GM23338 (cell line): Measurements from ENCODE around the gene GM2A. TPM values are rescaled to one million over a fixed set of nuclear protein-coding genes. Genes with fewer than 3 reads are reported as not detected.

Experiments
- ATAC-seq: fragments of 200-7000 bp; cut with Tn5 transposase; 3 replicates; pipeline ENCODE4 v1.9.1; 2020
- DNase-seq: peaks from one replicate; pipeline ENCODE4 v3.0.0-alpha.2; 2015; ENCODE audit warnings: low spot score
- H2AFZ ChIP-seq: fragments of 200-600 bp; sonication (generic); 2 replicates; pipeline ENCODE4 v1.8.0; 2016; ENCODE audit warnings: antibody characterized with exemption, mild to moderate bottlenecking, moderate library complexity
- H3F3A ChIP-seq: fragments of 200-600 bp; sonication (generic); replicated peaks from 2 replicates; pipeline ENCODE4 v1.8.0; 2017; ENCODE audit warnings: antibody characterized with exemption, mixed run types, low read depth
- H3K27ac ChIP-seq: fragments of 200-600 bp; sonication (generic); 2 replicates; pipeline ENCODE4 v1.6.1; 2016; ENCODE audit warnings: low read depth
- H3K27me3 ChIP-seq: fragments of 200-600 bp; sonication (generic); 2 replicates; pipeline ENCODE4 v1.8.0; 2016; ENCODE audit warnings: mild to moderate bottlenecking, mixed run types, moderate library complexity; ENCODE audit not compliant: insufficient read depth
- H3K36me3 ChIP-seq: fragments of 200-600 bp; sonication (generic); 2 replicates; pipeline ENCODE4 v1.8.0; 2016; ENCODE audit warnings: mild to moderate bottlenecking; ENCODE audit not compliant: insufficient read depth
- H3K4me1 ChIP-seq: fragments of 200-600 bp; sonication (generic); 2 replicates; pipeline ENCODE4 v1.8.0; 2016; ENCODE audit warnings: mild to moderate bottlenecking, moderate library complexity; ENCODE audit not compliant: insufficient read depth
- H3K4me2 ChIP-seq: fragments of 200-600 bp; sonication (generic); 2 replicates; pipeline ENCODE4 v1.7.1; 2017; ENCODE audit warnings: mixed run types
- H3K4me3 ChIP-seq: fragments of 200-600 bp; sonication (generic); 2 replicates; pipeline ENCODE4 v1.6.1; 2016; ENCODE audit warnings: mixed run types
- H3K79me2 ChIP-seq: fragments of 200-600 bp; sonication (generic); replicated peaks from 2 replicates; pipeline ENCODE4 v1.8.0; 2017; ENCODE audit warnings: mild to moderate bottlenecking; ENCODE audit not compliant: insufficient read depth
- H3K9me2 ChIP-seq: fragments of 200-600 bp; sonication (generic); 2 replicates; pipeline ENCODE4 v1.8.0; 2017; ENCODE audit not compliant: insufficient read depth
- H4K20me1 ChIP-seq: fragments of 200-600 bp; sonication (generic); replicated peaks from 2 replicates; pipeline ENCODE4 v1.8.0; 2017; ENCODE audit warnings: mild to moderate bottlenecking; ENCODE audit not compliant: insufficient read depth
- H3K27ac Mint-ChIP-seq: 2 replicates; pipeline ENCODE4 v1.8.0; 2020; ENCODE audit warnings: inconsistent platforms, mild to moderate bottlenecking, moderate library complexity, mixed read lengths
- H3K27me3 Mint-ChIP-seq: 3 replicates; pipeline ENCODE4 v1.8.0; 2022; ENCODE audit warnings: low read depth, mild to moderate bottlenecking, moderate library complexity, mixed read lengths, inconsistent platforms; ENCODE audit not compliant: insufficient read depth, poor library complexity
- H3K36me3 Mint-ChIP-seq: 3 replicates; pipeline ENCODE4 v1.8.0; 2021; ENCODE audit warnings: low read depth, mild to moderate bottlenecking, inconsistent platforms, moderate library complexity, mixed read lengths
- H3K4me1 Mint-ChIP-seq: 3 replicates; pipeline ENCODE4 v1.8.0; 2020; ENCODE audit warnings: mild to moderate bottlenecking, inconsistent platforms, mixed read lengths
- H3K4me3 Mint-ChIP-seq: 3 replicates; pipeline ENCODE4 v1.8.0; 2021; ENCODE audit warnings: moderate library complexity, mild to moderate bottlenecking, inconsistent platforms, mixed read lengths
- H3K9me3 Mint-ChIP-seq: 3 replicates; pipeline ENCODE4 v1.8.0; 2020; ENCODE audit warnings: moderate library complexity, mild to moderate bottlenecking, inconsistent platforms, mixed read lengths
- CREB1 ChIP-seq: fragments of 250-450 bp; sonication (Bioruptor Pico); IDR thresholded peaks from 2 replicates; pipeline ENCODE4 v1.5.0; 2020; ENCODE audit warnings: low read depth, mild to moderate bottlenecking, moderate library complexity
- EZH2 ChIP-seq: fragments of 200-600 bp; sonication (generic); IDR thresholded peaks from one replicate; pipeline ENCODE4 v1.8.0; 2017; ENCODE audit warnings: antibody characterized with exemption, mild to moderate bottlenecking, low read depth; ENCODE audit not compliant: unreplicated experiment
- EZH2phosphoT487 ChIP-seq: fragments of 200-600 bp; sonication (generic); IDR thresholded peaks from one replicate; pipeline ENCODE4 v1.8.1; 2018; ENCODE audit warnings: antibody characterized with exemption; ENCODE audit not compliant: unreplicated experiment
- JUNB ChIP-seq: IDR thresholded peaks from one replicate; pipeline ENCODE4 v1.6.1; 2016; ENCODE audit warnings: antibody characterized with exemption; ENCODE audit not compliant: unreplicated experiment
- NANOG ChIP-seq: IDR thresholded peaks from 2 replicates; pipeline ENCODE4 v1.6.1; 2016; ENCODE audit warnings: antibody characterized with exemption, borderline replicate concordance
- POLR2AphosphoS5 ChIP-seq: IDR thresholded peaks from 2 replicates; pipeline ENCODE4 v1.6.1; 2016; ENCODE audit warnings: antibody characterized with exemption, low read depth
- STAT1 ChIP-seq: IDR thresholded peaks from one replicate; pipeline ENCODE4 v1.6.1; 2016; ENCODE audit warnings: antibody characterized with exemption; ENCODE audit not compliant: unreplicated experiment
- ZNF114 ChIP-seq: fragments of 250-450 bp; sonication (Bioruptor Pico); IDR thresholded peaks from 2 replicates; pipeline ENCODE4 v1.5.0; 2020; ENCODE audit warnings: mild to moderate bottlenecking, moderate library complexity
- ZNF331 ChIP-seq: fragments of 250-450 bp; sonication (Bioruptor Pico); IDR thresholded peaks from 2 replicates; pipeline ENCODE4 v1.5.0; 2020; ENCODE audit warnings: low read depth, mild to moderate bottlenecking, moderate library complexity
- polyA plus RNA-seq: library from polyadenylated mRNA; unstranded; fragments of >200 nt; fragmentation: Nextera tagmentation; extraction: Ambion mirVana; gene quantifications from 2 replicates; pipeline ENCODE4 v1.2.1, GENCODE V29; 2016
- total RNA-seq: library from RNA; depleted of rRNA; stranded (reverse); fragments of >200 nt; shearing (Covaris generic); gene quantifications from 2 replicates; pipeline ENCODE4 v1.2.3, GENCODE V29; 2014
- TF ChIP-seq, protein P1 (sequence below): fragments of 250-450 bp; sonication (Bioruptor Pico); IDR thresholded peaks from 2 replicates; pipeline ENCODE4 v1.5.0; 2020; ENCODE audit warnings: mild to moderate bottlenecking, moderate library complexity
- TF ChIP-seq, protein P2 (sequence below): IDR thresholded peaks from one replicate; pipeline ENCODE4 v1.6.1; 2018; ENCODE audit warnings: antibody characterized with exemption; ENCODE audit not compliant: unreplicated experiment
- TF ChIP-seq, protein P3 (sequence below): IDR thresholded peaks from 2 replicates; pipeline ENCODE4 v1.6.1; 2016; ENCODE audit warnings: antibody characterized with exemption
- TF ChIP-seq, protein P4 (sequence below), 2 experiments: fragments of 200-600 bp in 1 of 2; sonication (generic) in 1 of 2; conservative IDR thresholded peaks; 2 replicates each; pipeline versions ENCODE4 v1.5.1 to v1.6.1; 2016 to 2017; ENCODE audit warnings: antibody characterized with exemption in 2 of 2, low read depth in 2 of 2, mild to moderate bottlenecking in 2 of 2, moderate library complexity in 1 of 2

GM2A gene
- total and polyA plus RNA-seq, 2 experiments from 2014 or later, result 9.8 to 27.8 TPM

DNA sequence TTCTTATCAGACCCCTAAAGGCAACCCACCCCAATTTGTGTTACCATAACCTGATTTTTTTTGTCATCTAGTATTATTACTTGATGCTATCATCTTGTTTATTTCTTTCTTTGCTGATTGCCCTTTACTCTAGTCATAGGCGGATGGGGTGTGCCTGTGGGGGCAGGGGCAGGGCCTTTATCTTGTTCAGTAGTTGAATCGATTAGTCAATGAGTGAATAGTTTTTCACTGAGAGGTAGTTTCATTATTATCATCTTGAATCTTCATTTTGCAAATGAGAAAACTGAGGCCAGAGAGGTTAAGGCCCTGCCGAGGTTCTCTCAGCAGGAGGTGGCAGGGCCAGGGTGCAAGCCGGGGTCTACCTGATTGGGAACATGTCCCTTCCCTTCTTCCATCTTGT lies 9.4 kb upstream of the GM2A start:
- no peak for ATAC-seq

More for the DNA sequence above, 9.4 kb upstream of the GM2A start:
- Histone ChIP-seq H2AFZ (no peak overlapping the region), H3K27me3 (no peaks in the 10 kb centered on the region), H3K36me3 (no peaks in the 10 kb centered on the region), H3K79me2 (no peaks in the 10 kb centered on the region), H3F3A (no peaks in the 10 kb centered on the region), H3K4me2 (no peak overlapping the region), H4K20me1 (no peaks in the 10 kb centered on the region), H3K4me3 (no peak overlapping the region), H3K9me2 (no peaks in the 10 kb centered on the region), H3K4me1 (peaks cover 13% of the 10 kb centered on the region), H3K27ac (no peak overlapping the region)
- Mint-ChIP-seq H3K9me3 (no peaks in the 10 kb centered on the region; the same call in 2 of the 3 replicates), H3K4me1 (peaks cover 25% of the 10 kb centered on the region), H3K4me3 (no peak overlapping the region), H3K36me3 (no peaks in the 10 kb centered on the region), H3K27ac (no peak overlapping the region), H3K27me3 (peaks cover 6% of the 10 kb centered on the region)
- DNase-seq, result no peak
- no peak for TF ChIP-seq ZNF331 (CRISPR knock-in tag)
- no peak for TF ChIP-seq ZNF114 (CRISPR knock-in tag)
- TF ChIP-seq EZH2, result no peak
- no peak for TF ChIP-seq EZH2phosphoT487
- TF ChIP-seq STAT1, result no peak
- TF ChIP-seq, protein P1, sequence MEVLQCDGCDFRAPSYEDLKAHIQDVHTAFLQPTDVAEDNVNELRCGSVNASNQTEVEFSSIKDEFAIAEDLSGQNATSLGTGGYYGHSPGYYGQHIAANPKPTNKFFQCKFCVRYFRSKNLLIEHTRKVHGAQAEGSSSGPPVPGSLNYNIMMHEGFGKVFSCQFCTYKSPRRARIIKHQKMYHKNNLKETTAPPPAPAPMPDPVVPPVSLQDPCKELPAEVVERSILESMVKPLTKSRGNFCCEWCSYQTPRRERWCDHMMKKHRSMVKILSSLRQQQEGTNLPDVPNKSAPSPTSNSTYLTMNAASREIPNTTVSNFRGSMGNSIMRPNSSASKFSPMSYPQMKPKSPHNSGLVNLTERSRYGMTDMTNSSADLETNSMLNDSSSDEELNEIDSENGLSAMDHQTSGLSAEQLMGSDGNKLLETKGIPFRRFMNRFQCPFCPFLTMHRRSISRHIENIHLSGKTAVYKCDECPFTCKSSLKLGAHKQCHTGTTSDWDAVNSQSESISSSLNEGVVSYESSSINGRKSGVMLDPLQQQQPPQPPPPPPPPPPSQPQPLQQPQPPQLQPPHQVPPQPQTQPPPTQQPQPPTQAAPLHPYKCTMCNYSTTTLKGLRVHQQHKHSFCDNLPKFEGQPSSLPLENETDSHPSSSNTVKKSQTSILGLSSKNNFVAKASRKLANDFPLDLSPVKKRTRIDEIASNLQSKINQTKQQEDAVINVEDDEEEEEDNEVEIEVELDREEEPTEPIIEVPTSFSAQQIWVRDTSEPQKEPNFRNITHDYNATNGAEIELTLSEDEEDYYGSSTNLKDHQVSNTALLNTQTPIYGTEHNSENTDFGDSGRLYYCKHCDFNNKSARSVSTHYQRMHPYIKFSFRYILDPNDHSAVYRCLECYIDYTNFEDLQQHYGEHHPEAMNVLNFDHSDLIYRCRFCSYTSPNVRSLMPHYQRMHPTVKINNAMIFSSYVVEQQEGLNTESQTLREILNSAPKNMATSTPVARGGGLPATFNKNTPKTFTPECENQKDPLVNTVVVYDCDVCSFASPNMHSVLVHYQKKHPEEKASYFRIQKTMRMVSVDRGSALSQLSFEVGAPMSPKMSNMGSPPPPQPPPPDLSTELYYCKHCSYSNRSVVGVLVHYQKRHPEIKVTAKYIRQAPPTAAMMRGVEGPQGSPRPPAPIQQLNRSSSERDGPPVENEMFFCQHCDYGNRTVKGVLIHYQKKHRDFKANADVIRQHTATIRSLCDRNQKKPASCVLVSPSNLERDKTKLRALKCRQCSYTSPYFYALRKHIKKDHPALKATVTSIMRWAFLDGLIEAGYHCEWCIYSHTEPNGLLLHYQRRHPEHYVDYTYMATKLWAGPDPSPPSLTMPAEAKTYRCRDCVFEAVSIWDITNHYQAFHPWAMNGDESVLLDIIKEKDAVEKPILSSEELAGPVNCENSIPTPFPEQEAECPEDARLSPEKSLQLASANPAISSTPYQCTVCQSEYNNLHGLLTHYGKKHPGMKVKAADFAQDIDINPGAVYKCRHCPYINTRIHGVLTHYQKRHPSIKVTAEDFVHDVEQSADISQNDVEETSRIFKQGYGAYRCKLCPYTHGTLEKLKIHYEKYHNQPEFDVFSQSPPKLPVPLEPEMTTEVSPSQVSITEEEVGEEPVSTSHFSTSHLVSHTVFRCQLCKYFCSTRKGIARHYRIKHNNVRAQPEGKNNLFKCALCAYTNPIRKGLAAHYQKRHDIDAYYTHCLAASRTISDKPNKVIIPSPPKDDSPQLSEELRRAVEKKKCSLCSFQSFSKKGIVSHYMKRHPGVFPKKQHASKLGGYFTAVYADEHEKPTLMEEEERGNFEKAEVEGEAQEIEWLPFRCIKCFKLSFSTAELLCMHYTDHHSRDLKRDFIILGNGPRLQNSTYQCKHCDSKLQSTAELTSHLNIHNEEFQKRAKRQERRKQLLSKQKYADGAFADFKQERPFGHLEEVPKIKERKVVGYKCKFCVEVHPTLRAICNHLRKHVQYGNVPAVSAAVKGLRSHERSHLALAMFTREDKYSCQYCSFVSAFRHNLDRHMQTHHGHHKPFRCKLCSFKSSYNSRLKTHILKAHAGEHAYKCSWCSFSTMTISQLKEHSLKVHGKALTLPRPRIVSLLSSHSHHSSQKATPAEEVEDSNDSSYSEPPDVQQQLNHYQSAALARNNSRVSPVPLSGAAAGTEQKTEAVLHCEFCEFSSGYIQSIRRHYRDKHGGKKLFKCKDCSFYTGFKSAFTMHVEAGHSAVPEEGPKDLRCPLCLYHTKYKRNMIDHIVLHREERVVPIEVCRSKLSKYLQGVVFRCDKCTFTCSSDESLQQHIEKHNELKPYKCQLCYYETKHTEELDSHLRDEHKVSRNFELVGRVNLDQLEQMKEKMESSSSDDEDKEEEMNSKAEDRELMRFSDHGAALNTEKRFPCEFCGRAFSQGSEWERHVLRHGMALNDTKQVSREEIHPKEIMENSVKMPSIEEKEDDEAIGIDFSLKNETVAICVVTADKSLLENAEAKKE (CRISPR knock-in tag), result no peak
- TF ChIP-seq, protein P2, sequence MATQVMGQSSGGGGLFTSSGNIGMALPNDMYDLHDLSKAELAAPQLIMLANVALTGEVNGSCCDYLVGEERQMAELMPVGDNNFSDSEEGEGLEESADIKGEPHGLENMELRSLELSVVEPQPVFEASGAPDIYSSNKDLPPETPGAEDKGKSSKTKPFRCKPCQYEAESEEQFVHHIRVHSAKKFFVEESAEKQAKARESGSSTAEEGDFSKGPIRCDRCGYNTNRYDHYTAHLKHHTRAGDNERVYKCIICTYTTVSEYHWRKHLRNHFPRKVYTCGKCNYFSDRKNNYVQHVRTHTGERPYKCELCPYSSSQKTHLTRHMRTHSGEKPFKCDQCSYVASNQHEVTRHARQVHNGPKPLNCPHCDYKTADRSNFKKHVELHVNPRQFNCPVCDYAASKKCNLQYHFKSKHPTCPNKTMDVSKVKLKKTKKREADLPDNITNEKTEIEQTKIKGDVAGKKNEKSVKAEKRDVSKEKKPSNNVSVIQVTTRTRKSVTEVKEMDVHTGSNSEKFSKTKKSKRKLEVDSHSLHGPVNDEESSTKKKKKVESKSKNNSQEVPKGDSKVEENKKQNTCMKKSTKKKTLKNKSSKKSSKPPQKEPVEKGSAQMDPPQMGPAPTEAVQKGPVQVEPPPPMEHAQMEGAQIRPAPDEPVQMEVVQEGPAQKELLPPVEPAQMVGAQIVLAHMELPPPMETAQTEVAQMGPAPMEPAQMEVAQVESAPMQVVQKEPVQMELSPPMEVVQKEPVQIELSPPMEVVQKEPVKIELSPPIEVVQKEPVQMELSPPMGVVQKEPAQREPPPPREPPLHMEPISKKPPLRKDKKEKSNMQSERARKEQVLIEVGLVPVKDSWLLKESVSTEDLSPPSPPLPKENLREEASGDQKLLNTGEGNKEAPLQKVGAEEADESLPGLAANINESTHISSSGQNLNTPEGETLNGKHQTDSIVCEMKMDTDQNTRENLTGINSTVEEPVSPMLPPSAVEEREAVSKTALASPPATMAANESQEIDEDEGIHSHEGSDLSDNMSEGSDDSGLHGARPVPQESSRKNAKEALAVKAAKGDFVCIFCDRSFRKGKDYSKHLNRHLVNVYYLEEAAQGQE, result no peak
- TF ChIP-seq NANOG, result no peak
- no peak for TF ChIP-seq CREB1 (CRISPR knock-in tag)
- TF ChIP-seq JUNB, result no peak
- TF ChIP-seq, protein P3, sequence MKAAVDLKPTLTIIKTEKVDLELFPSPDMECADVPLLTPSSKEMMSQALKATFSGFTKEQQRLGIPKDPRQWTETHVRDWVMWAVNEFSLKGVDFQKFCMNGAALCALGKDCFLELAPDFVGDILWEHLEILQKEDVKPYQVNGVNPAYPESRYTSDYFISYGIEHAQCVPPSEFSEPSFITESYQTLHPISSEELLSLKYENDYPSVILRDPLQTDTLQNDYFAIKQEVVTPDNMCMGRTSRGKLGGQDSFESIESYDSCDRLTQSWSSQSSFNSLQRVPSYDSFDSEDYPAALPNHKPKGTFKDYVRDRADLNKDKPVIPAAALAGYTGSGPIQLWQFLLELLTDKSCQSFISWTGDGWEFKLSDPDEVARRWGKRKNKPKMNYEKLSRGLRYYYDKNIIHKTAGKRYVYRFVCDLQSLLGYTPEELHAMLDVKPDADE, result no peak
- TF ChIP-seq POLR2AphosphoS5, result no peak
- TF ChIP-seq, protein P4, sequence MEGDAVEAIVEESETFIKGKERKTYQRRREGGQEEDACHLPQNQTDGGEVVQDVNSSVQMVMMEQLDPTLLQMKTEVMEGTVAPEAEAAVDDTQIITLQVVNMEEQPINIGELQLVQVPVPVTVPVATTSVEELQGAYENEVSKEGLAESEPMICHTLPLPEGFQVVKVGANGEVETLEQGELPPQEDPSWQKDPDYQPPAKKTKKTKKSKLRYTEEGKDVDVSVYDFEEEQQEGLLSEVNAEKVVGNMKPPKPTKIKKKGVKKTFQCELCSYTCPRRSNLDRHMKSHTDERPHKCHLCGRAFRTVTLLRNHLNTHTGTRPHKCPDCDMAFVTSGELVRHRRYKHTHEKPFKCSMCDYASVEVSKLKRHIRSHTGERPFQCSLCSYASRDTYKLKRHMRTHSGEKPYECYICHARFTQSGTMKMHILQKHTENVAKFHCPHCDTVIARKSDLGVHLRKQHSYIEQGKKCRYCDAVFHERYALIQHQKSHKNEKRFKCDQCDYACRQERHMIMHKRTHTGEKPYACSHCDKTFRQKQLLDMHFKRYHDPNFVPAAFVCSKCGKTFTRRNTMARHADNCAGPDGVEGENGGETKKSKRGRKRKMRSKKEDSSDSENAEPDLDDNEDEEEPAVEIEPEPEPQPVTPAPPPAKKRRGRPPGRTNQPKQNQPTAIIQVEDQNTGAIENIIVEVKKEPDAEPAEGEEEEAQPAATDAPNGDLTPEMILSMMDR (conservative IDR thresholded peaks at IDR 0.05; ENCODE audit: low read depth in 2 of 2), result no peak
